HCT116 (cell line): ENCODE results near the gene FAM53B. TPM values are rescaled to one million over a fixed set of nuclear protein-coding genes. Genes with fewer than 3 reads are reported as not detected.

Experiments
- ATAC-seq: fragments of 200-7000 bp; cut with Tn5 transposase; 2 replicates; pipeline ENCODE4 v1.9.1; 2020; ENCODE audit warnings: mild to moderate bottlenecking, moderate library complexity
- BruUV-seq: library from RNA; stranded (reverse); fragments of 400-500 nt; replicated peaks from 2 replicates; lab custom pipeline; 2021; lab: Mats Ljungman, UMichigan
- CTCF ChIA-PET: fragments of 300-600 bp; sonication (Branson Sonifier 250); formaldehyde crosslinking; loops from one replicate; lab custom pipeline; 2021; ENCODE audit warnings: antibody characterized with exemption; lab: Charles Lee
- POLR2A ChIA-PET: fragments of 300-600, 350-600 bp; sonication (Branson Sonifier 250); formaldehyde crosslinking; loops from one replicate; lab custom pipeline; 2021; ENCODE audit warnings: antibody characterized with exemption; lab: Charles Lee
- RAD21 ChIA-PET, 2 experiments: fragments of 300-600 bp; sonication (Branson Sonifier 250); formaldehyde crosslinking; loops; one replicate each; lab custom pipeline; 2023; ENCODE audit warnings: low total read pairs in 2 of 2; ENCODE audit not compliant: uncharacterized antibody in 2 of 2, unreplicated experiment in 2 of 2, low non-redundant PET in 1 of 2; lab: Charles Lee
- DNase-seq: peaks from one replicate; pipeline ENCODE4 v3.0.0-alpha.2; 2010; ENCODE audit warnings: low read depth, low spot score
- H2AFZ ChIP-seq: fragments of 200-600 bp; shearing (Covaris generic), sonication (generic); 2 replicates; pipeline ENCODE4 v1.6.1; 2017; ENCODE audit warnings: low read depth, mixed run types, mixed read lengths, antibody characterized with exemption, low read length; ENCODE audit not compliant: poor library complexity, severe bottlenecking
- H3K27ac ChIP-seq: 2 replicates; pipeline ENCODE4 v1.5.1; 2012; ENCODE audit warnings: low read depth, low read length
- H3K27me3 ChIP-seq: fragments of 200-600 bp; sonication (generic); 2 replicates; pipeline ENCODE4 v1.6.1; 2016; ENCODE audit warnings: mixed run types, low read length, mixed read lengths; ENCODE audit not compliant: insufficient read depth
- H3K36me3 ChIP-seq, 2 experiments: fragments of 200-500 bp in 1 of 2; fragments of 200-600 bp in 1 of 2; sonication (Bioruptor generic) in 1 of 2; sonication (generic) in 1 of 2; 2 replicates each; pipeline versions ENCODE4 v1.5.1 to v1.6.1; 2014 to 2016; ENCODE audit warnings: low read length in 2 of 2, inconsistent platforms in 1 of 2, mixed read lengths in 1 of 2, mixed run types in 1 of 2; ENCODE audit not compliant: insufficient read depth in 2 of 2, control insufficient read depth in 1 of 2
- H3K4me1 ChIP-seq, 2 experiments: fragments of 200-600 bp in 1 of 2; sonication (generic) in 1 of 2; 2 replicates each; pipeline versions ENCODE4 v1.5.1 to v1.6.1; 2012 to 2017; ENCODE audit warnings: low read length in 2 of 2, inconsistent platforms in 1 of 2, mild to moderate bottlenecking in 1 of 2, mixed read lengths in 1 of 2, mixed run types in 1 of 2, moderate library complexity in 1 of 2; ENCODE audit not compliant: insufficient read depth in 2 of 2, control insufficient read depth in 1 of 2
- H3K4me2 ChIP-seq: fragments of 200-600 bp; sonication (generic); 2 replicates; pipeline ENCODE4 v1.6.1; 2017; ENCODE audit warnings: mixed run types, low read length, mixed read lengths
- H3K4me3 ChIP-seq, 2 experiments: fragments of 200-600 bp in 1 of 2; sonication (generic) in 1 of 2; replicated peaks in 1 of 2; 2 replicates each; pipeline ENCODE4 v1.5.1; 2011 to 2016; ENCODE audit warnings: low read length in 2 of 2, control low read depth in 1 of 2, low read depth in 1 of 2, mild to moderate bottlenecking in 1 of 2, mixed read lengths in 1 of 2, mixed run types in 1 of 2
- H3K79me2 ChIP-seq: fragments of 200-600 bp; sonication (generic); 2 replicates; pipeline ENCODE4 v1.6.1; 2017; ENCODE audit warnings: mild to moderate bottlenecking, mixed run types, low read length, moderate library complexity, mixed read lengths; ENCODE audit not compliant: insufficient read depth
- H3K9ac ChIP-seq: fragments of 200-600 bp; sonication (generic); 2 replicates; pipeline ENCODE4 v1.6.1; 2016; ENCODE audit warnings: low read length, mixed read lengths
- H3K9me2 ChIP-seq: fragments of 200-600 bp; sonication (generic), shearing (Covaris generic); 2 replicates; pipeline ENCODE4 v1.6.1; 2017; ENCODE audit warnings: mixed run types, mild to moderate bottlenecking, moderate library complexity; ENCODE audit not compliant: insufficient read depth
- H3K9me3 ChIP-seq, 2 experiments: fragments of 200-500 bp in 1 of 2; fragments of 200-600 bp in 1 of 2; sonication (Bioruptor generic) in 1 of 2; sonication (generic) in 1 of 2; 2 replicates each; pipeline ENCODE4 v1.6.1; 2014 to 2017; ENCODE audit warnings: low read length in 2 of 2, mixed read lengths in 2 of 2, inconsistent platforms in 1 of 2, low read depth in 1 of 2, mild to moderate bottlenecking in 1 of 2, mixed run types in 1 of 2, moderate library complexity in 1 of 2; ENCODE audit not compliant: control insufficient read depth in 1 of 2, insufficient read depth in 1 of 2
- H4K20me1 ChIP-seq: fragments of 200-600 bp; sonication (generic), shearing (Covaris generic); 2 replicates; pipeline ENCODE4 v1.6.1; 2017; ENCODE audit warnings: mixed run types, mild to moderate bottlenecking, moderate library complexity; ENCODE audit not compliant: insufficient read depth
- CBX3 ChIP-seq: IDR thresholded peaks from 2 replicates; pipeline ENCODE4 v1.6.1; 2012; ENCODE audit warnings: low read depth
- CEBPB ChIP-seq: IDR thresholded peaks from 2 replicates; pipeline ENCODE4 v1.6.1; 2012; ENCODE audit warnings: low read depth
- ELF1 ChIP-seq: IDR thresholded peaks from 2 replicates; pipeline ENCODE4 v1.6.1; 2012; ENCODE audit warnings: low read depth, borderline replicate concordance
- EZH2 ChIP-seq: fragments of 200-600 bp; sonication (generic); IDR thresholded peaks from 2 replicates; pipeline ENCODE4 v1.6.1; 2017; ENCODE audit warnings: antibody characterized with exemption, mixed run types
- FOSL1 ChIP-seq: IDR thresholded peaks from 2 replicates; pipeline ENCODE4 v1.6.1; 2012; ENCODE audit warnings: low read depth
- JUND ChIP-seq: IDR thresholded peaks from 2 replicates; pipeline ENCODE4 v1.6.1; 2012
- RAD21 ChIP-seq: IDR thresholded peaks from 2 replicates; pipeline ENCODE4 v1.6.1; 2012; ENCODE audit warnings: low read depth, mild to moderate bottlenecking
- SP1 ChIP-seq: IDR thresholded peaks from 2 replicates; pipeline ENCODE4 v1.6.1; 2012; ENCODE audit warnings: low read depth
- TCF7L2 ChIP-seq: IDR thresholded peaks from 2 replicates; pipeline ENCODE4 v1.7.0; 2011; ENCODE audit warnings: borderline replicate concordance, inconsistent platforms; ENCODE audit not compliant: insufficient read depth, insufficient read length; ENCODE audit errors: extremely low read depth
- YY1 ChIP-seq: IDR thresholded peaks from 2 replicates; pipeline ENCODE4 v1.6.1; 2011; ENCODE audit warnings: low read length, low read depth, moderate library complexity, mild to moderate bottlenecking; ENCODE audit not compliant: insufficient replicate concordance; ENCODE audit errors: extremely low read depth
- ZFX ChIP-seq: fragments of 450-650 bp; IDR thresholded peaks from 2 replicates; pipeline ENCODE4 v1.6.1; 2017
- ZNF274 ChIP-seq: fragments of 200-500 bp; sonication (Bioruptor generic); IDR thresholded peaks from 2 replicates; pipeline ENCODE4 v1.6.1; 2014; ENCODE audit warnings: mild to moderate bottlenecking, low read depth, low read length, inconsistent platforms
- intact Hi-C: fragments of 100-400 bp; cut with micrococcal nuclease; formaldehyde crosslinking; loops from 2 replicates; pipeline ENCODE4 v1.10.0; 2022
- total RNA-seq: library from RNA; stranded (reverse); gene quantifications from one replicate; pipeline ENCODE4 v1.2.1, GENCODE V29; 2021; ENCODE audit not compliant: unreplicated experiment
- TF ChIP-seq, protein P1 (sequence below): IDR thresholded peaks from 2 replicates; pipeline ENCODE4 v1.6.1; 2012; ENCODE audit warnings: low read depth
- TF ChIP-seq, protein P2 (sequence below): IDR thresholded peaks from 2 replicates; pipeline ENCODE4 v1.6.1; 2012
- TF ChIP-seq, protein P3 (sequence below): IDR thresholded peaks from 2 replicates; pipeline ENCODE4 v1.6.1; 2011; ENCODE audit warnings: mild to moderate bottlenecking, low read length, moderate library complexity; ENCODE audit not compliant: insufficient replicate concordance; ENCODE audit errors: extremely low read depth
- TF ChIP-seq, protein P4 (sequence below): IDR thresholded peaks from 2 replicates; pipeline ENCODE4 v1.6.1; 2012

FAM53B gene
- total RNA-seq, 1 experiment from 2014 or later, result 19.6 TPM

DNA sequence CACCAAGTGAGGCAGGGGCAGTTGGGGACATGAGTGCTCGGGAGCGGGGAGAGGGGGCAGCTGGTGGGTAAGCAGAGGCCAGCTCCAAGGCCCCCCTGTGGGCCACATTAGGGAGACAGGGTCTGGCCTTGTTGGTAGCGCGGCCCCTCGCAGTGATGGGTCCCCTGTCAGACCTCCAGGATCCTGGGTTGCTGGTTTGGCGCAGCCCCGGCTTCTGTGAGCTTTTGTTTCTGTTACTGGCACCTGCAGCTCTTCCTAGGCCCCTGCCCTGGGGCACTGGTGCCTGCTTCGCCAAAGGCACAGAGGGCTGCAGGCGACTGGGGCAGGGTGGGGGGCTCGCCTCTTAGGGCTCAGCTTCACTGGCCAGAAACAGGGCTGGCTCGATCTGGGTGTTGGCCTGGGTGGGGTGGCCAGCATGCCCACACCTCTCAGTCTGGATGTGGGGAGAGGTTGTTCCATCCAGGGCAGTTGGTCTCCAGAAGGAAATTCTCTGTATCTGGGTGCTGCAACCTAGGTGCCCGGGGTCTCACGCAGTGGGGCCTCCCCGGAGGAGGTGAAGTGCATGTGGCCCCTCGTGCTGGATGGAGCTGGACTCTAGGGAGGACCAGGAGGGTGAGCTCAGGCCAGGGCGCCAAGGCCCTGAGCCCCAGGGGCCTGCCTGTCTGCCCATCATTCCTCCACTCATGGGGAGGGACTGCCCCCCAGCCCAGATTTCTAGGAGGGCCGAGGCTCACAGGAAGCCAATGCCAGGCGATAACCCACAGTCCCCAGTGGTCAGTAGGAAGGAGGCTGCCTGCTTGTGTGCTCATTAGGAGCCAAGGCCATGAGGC lies 143.9 kb downstream of the FAM53B start:
- H3K4me2 ChIP-seq, result no peak overlapping the region
- H3K9ac ChIP-seq, result no peak overlapping the region
- RAD21 ChIA-PET, result no interaction called here
- no peaks in the 10 kb centered on the region for H3K27me3 ChIP-seq
- H3K9me3 ChIP-seq, result no peaks in the 10 kb centered on the region
- H4K20me1 ChIP-seq, result no peaks in the 10 kb centered on the region
- no peaks in the 10 kb centered on the region for H3K36me3 ChIP-seq
- H2AFZ ChIP-seq, result no peak overlapping the region
- no peaks in the 10 kb centered on the region for H3K79me2 ChIP-seq
- H3K27ac ChIP-seq, result no peak overlapping the region
- no peak overlapping the region for H3K4me3 ChIP-seq
- no TSS peak for BruUV-seq
- intact Hi-C loops, result no loop called here
- H3K4me1 ChIP-seq, result peaks cover 8 to 10% of the 10 kb centered on the region in 2 experiments; a peak in 2 of 4 replicates
- ATAC-seq, result no peak
- no peak for TF ChIP-seq SP1
- TF ChIP-seq JUND, result no peak
- TF ChIP-seq, protein P1, sequence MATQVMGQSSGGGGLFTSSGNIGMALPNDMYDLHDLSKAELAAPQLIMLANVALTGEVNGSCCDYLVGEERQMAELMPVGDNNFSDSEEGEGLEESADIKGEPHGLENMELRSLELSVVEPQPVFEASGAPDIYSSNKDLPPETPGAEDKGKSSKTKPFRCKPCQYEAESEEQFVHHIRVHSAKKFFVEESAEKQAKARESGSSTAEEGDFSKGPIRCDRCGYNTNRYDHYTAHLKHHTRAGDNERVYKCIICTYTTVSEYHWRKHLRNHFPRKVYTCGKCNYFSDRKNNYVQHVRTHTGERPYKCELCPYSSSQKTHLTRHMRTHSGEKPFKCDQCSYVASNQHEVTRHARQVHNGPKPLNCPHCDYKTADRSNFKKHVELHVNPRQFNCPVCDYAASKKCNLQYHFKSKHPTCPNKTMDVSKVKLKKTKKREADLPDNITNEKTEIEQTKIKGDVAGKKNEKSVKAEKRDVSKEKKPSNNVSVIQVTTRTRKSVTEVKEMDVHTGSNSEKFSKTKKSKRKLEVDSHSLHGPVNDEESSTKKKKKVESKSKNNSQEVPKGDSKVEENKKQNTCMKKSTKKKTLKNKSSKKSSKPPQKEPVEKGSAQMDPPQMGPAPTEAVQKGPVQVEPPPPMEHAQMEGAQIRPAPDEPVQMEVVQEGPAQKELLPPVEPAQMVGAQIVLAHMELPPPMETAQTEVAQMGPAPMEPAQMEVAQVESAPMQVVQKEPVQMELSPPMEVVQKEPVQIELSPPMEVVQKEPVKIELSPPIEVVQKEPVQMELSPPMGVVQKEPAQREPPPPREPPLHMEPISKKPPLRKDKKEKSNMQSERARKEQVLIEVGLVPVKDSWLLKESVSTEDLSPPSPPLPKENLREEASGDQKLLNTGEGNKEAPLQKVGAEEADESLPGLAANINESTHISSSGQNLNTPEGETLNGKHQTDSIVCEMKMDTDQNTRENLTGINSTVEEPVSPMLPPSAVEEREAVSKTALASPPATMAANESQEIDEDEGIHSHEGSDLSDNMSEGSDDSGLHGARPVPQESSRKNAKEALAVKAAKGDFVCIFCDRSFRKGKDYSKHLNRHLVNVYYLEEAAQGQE, result no peak
- TF ChIP-seq ELF1, result no peak
- TF ChIP-seq TCF7L2, result no peak
- no peak for TF ChIP-seq ZNF274
- TF ChIP-seq CEBPB, result no peak
- no peak for TF ChIP-seq FOSL1
- TF ChIP-seq, protein P2, sequence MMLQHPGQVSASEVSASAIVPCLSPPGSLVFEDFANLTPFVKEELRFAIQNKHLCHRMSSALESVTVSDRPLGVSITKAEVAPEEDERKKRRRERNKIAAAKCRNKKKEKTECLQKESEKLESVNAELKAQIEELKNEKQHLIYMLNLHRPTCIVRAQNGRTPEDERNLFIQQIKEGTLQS, result no peak
- no peak for TF ChIP-seq ZFX
- TF ChIP-seq EZH2, result no peak
- TF ChIP-seq, protein P3, sequence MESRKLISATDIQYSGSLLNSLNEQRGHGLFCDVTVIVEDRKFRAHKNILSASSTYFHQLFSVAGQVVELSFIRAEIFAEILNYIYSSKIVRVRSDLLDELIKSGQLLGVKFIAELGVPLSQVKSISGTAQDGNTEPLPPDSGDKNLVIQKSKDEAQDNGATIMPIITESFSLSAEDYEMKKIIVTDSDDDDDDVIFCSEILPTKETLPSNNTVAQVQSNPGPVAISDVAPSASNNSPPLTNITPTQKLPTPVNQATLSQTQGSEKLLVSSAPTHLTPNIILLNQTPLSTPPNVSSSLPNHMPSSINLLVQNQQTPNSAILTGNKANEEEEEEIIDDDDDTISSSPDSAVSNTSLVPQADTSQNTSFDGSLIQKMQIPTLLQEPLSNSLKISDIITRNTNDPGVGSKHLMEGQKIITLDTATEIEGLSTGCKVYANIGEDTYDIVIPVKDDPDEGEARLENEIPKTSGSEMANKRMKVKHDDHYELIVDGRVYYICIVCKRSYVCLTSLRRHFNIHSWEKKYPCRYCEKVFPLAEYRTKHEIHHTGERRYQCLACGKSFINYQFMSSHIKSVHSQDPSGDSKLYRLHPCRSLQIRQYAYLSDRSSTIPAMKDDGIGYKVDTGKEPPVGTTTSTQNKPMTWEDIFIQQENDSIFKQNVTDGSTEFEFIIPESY, result no peak
- TF ChIP-seq, protein P4, sequence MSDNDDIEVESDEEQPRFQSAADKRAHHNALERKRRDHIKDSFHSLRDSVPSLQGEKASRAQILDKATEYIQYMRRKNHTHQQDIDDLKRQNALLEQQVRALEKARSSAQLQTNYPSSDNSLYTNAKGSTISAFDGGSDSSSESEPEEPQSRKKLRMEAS, result no peak
- no peak for TF ChIP-seq YY1
- no peak for TF ChIP-seq RAD21
- no peak for TF ChIP-seq CBX3
- POLR2A ChIA-PET, result no interaction called here
- CTCF ChIA-PET, result no interaction called here
- no peaks in the 10 kb centered on the region for H3K9me2 ChIP-seq
- DNase-seq, result no peak
